Uterus (tissue), 2 donors: ENCODE measurements around the gene PSMC5.

ENCODE experiments used
- POLR2A ChIP-seq, 2 donors: fragments of 450-650 bp; IDR thresholded peaks; one replicate each; pipeline ENCODE4 v1.6.1; 2016; ENCODE audit warnings: antibody characterized with exemption in 2 of 2, mild to moderate bottlenecking in 1 of 2, moderate library complexity in 1 of 2
- TF ChIP-seq, protein P1 (sequence below), 4 experiments: fragments of 200-600 bp in 2 of 4; fragments of 450-650 bp in 2 of 4; sonication (generic) in 2 of 4; IDR thresholded peaks; one replicate each; pipeline ENCODE4 v1.5.1; 2016 to 2019; ENCODE audit warnings: antibody characterized with exemption in 4 of 4, mild to moderate bottlenecking in 2 of 4, moderate library complexity in 1 of 4

DNA sequence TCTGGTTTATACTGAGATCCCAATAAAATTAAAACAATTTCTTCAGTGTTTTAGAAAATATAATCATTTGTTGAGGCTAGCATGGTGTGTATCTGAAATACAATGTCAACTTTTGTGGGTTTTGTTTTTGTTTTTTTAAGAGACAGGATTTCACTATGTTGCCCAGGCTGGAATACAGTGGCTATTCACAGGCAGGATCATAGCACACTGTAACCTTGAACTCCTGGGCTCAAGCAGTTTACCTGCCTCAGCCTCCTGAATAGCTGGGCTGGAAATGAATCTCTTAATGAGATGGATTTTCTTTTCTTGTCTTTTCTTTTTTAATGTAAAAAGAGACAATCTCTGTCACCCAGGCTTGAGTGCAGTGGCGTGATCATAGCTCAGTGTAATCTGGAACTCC lies 41.1 kb upstream of the PSMC5 start:
- TF ChIP-seq, protein P1, sequence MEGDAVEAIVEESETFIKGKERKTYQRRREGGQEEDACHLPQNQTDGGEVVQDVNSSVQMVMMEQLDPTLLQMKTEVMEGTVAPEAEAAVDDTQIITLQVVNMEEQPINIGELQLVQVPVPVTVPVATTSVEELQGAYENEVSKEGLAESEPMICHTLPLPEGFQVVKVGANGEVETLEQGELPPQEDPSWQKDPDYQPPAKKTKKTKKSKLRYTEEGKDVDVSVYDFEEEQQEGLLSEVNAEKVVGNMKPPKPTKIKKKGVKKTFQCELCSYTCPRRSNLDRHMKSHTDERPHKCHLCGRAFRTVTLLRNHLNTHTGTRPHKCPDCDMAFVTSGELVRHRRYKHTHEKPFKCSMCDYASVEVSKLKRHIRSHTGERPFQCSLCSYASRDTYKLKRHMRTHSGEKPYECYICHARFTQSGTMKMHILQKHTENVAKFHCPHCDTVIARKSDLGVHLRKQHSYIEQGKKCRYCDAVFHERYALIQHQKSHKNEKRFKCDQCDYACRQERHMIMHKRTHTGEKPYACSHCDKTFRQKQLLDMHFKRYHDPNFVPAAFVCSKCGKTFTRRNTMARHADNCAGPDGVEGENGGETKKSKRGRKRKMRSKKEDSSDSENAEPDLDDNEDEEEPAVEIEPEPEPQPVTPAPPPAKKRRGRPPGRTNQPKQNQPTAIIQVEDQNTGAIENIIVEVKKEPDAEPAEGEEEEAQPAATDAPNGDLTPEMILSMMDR (IDR thresholded peaks at IDR 0.05) = no peak
- TF ChIP-seq POLR2A (IDR thresholded peaks at IDR 0.05) = no peak
